ENCODE data around the gene BTN3A1.

DNA sequence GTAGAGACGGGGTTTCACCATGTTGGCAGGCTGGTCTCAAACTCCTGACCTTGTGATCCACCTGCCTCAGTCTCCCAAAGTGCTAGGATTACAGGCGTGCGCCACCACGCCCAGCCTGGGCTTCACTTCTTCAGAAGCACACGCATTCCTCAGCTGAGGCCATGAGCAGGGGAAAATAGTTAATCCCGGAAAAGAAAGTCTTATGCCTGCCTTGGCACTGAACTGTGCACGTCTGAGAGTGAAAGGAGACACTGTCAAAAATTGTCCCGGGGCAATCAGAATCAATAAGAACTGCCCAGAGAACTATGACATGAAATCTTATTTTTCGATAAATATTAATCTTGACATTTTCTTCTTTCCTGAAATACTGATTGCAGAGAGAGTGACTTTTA lies 16.3 kb upstream of the BTN3A1 start:
- TF ChIP-seq CTCF (IDR thresholded peaks at IDR 0.05 in 2 of 3, conservative IDR thresholded peaks at IDR 0.05 in 1 of 3; ENCODE audit: borderline replicate concordance in 1 of 3, insufficient read depth in 1 of 3, low read depth in 2 of 3, low read length in 2 of 3) (no peak), YY1 (IDR thresholded peaks at IDR 0.05; ENCODE audit: extremely low read depth, insufficient replicate concordance, low read depth, low read length) (no peak), TCF7L2 (IDR thresholded peaks at IDR 0.05; ENCODE audit: borderline replicate concordance, extremely low read depth, insufficient read depth, insufficient read length) (no peak), EZH2phosphoT487 (IDR thresholded peaks at IDR 0.05; ENCODE audit: borderline replicate concordance) (no peak), POLR2A (IDR thresholded peaks at IDR 0.05; ENCODE audit: borderline replicate concordance, extremely low read depth, insufficient read depth, insufficient read length) (no peak), ZBTB33 (IDR thresholded peaks at IDR 0.05; ENCODE audit: extremely low read depth, insufficient replicate concordance, low read length) (no peak), SP1 (IDR thresholded peaks at IDR 0.05; ENCODE audit: low read depth) (no peak)
